ENCODE results near the gene CRYAA.
A peak's percentile ranks its signal among the peaks of the same experiment; 100 is the strongest.

The CRYAA gene

DNA sequence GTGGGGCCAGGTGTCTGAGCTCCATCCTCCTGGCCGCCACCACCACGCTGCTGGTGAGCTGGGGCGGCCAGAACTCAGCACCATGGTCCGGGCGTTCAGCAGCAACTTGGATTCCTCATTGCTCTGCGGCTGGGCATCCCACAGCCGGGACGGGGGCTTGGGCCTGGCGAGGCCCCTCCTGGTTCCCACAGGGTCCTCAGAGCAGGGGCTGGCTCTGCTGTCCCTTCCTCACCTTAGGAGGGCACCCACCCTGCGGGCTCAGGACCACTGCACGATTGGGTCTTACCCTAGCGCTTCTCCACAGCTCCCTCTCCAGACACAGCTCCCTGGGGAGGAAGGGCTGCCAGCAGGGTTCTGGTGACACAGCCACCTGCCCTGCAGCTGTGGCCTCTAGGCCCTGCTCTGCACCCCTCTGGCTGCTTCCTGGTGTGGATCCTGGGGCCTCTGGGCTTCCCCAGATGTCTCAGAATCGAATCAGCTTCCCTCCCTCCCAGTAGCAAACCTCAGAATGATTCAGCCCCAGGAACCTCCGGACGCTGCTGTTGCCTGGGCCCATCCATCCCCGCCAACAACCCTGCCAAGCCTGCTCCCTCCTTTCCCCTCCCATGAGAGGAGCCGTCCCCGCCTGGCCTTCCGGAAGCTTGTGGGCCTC lies 25.0 kb downstream of the CRYAA start:
- Histone ChIP-seq H3K9me3 (replicated peaks; ENCODE audit: low read length) (no peaks in the 10 kb centered on the region), H3K36me3 (ENCODE audit: insufficient read depth, low read length) (no peaks in the 10 kb centered on the region), H3K4me1 (ENCODE audit: control insufficient read depth, insufficient read depth, low read length) (peaks cover 40% of the 10 kb centered on the region), H3K9ac (ENCODE audit: low read depth, low read length) (peak overlapping the region; percentile 3), H3K4me2 (ENCODE audit: low read length) (peak overlapping the region; percentile 44), H3K4me3 (ENCODE audit: low read length) (no peak overlapping the region), H3K27me3 (ENCODE audit: control insufficient read depth, insufficient read depth, low read length) (peaks cover 32% of the 10 kb centered on the region)

DNA sequence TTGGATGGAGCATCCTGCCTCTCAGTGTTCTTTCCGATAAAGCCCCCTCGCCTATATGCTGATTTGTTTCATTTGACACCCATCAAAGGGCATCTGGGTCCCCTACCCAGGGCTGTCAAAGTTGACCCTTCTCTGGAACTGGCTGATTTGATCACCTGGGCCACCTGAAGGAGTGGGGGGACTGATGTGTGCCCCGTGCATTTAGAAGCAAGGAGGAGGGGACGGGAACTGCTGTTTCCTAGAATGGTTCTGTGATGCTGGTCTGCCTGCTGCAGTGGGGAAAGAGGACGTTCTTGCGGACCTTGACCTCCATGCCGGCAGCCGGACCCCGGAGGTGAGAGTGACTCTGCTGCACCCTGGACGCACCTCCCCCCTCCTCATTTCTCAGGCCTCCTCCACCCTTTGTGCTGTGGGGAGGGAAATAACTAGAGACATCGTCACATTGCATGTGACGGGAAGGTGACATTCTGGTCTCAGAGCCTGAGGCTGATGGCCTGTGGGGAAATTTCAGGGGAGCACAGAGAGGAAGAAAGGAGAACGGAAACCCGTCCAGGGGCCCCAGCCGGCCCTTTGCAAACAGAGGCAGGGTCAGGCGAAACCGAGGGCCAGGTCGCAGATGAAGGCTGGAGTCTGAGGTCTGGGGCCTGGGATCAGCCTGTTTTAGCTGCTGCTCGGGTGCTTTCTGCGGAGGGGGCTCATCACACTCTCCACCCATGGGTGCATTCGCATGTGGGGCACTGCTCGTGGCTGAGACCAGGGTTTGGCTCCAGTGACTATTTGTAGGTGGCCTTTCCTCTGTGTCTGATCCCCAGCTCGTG lies 25.7 kb downstream of the CRYAA start:
- peaks cover 32% of the 10 kb centered on the region for H3K27me3 ChIP-seq (ENCODE audit: control insufficient read depth, insufficient read depth, low read length)
- H3K36me3 ChIP-seq (ENCODE audit: insufficient read depth, low read length): no peaks in the 10 kb centered on the region
- H3K4me1 ChIP-seq (ENCODE audit: control insufficient read depth, insufficient read depth, low read length): peaks cover 40% of the 10 kb centered on the region
- no peaks in the 10 kb centered on the region for H3K9me3 ChIP-seq (replicated peaks; ENCODE audit: low read length)
- H3K4me3 ChIP-seq (ENCODE audit: low read length): peak overlapping the region; percentile 16
- H3K9ac ChIP-seq (ENCODE audit: low read depth, low read length): peak overlapping the region; percentile 3
- H3K4me2 ChIP-seq (ENCODE audit: low read length): peak overlapping the region; percentile 54

DNA sequence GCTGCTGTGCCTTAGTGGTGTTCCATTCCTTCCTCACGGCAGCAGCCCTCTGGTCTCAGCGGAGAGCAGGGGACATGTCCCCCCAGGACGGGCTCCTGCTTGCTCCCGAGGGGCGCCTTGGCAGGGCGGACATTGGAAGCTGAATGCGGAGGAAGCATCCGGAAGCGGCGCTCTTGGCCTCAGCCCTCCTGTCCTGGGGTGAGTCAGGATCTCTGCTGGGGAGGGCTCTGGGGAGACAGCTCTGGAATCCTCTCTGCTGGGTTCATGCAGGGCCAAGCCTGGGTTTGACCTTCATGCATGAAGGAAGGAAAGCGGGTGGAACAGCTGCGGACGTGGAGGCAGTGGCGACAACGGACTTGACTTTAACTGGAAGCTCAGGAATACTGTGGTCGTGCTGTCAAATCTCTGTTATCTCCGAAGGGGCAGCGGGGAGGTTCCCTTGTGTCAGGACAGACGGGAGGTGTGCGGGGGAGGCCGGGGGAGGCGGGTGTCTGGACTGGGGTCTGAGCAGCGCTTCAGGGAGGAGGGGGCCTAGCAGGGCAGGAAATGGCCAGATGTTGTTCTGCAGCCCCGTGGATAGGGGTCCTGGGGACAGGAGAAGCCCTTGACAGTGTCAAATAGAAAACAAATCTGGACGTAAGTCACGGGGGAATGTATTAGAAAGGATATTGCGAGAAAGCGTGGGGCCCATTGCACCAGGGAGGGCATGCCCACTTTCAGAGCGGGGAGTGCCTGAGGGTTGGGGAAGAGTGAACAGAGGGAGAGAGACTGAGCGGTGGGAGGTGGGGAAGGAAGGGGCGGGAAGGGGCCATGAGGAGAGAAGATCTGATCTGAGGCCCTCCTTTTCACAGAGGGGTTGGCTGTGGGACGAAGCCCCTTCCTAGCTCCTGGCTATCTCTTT lies 26.6 kb downstream of the CRYAA start:
- peak overlapping the region; percentile 54 for H3K4me2 ChIP-seq (ENCODE audit: low read length)
- H3K9me3 ChIP-seq (replicated peaks; ENCODE audit: low read length): no peaks in the 10 kb centered on the region
- peaks cover 24% of the 10 kb centered on the region for H3K27me3 ChIP-seq (ENCODE audit: control insufficient read depth, insufficient read depth, low read length)
- peaks cover 40% of the 10 kb centered on the region for H3K4me1 ChIP-seq (ENCODE audit: control insufficient read depth, insufficient read depth, low read length)
- H3K4me3 ChIP-seq (ENCODE audit: low read length): peak overlapping the region; percentile 16
- H3K9ac ChIP-seq (ENCODE audit: low read depth, low read length): peak overlapping the region; percentile 3
- no peaks in the 10 kb centered on the region for H3K36me3 ChIP-seq (ENCODE audit: insufficient read depth, low read length)

DNA sequence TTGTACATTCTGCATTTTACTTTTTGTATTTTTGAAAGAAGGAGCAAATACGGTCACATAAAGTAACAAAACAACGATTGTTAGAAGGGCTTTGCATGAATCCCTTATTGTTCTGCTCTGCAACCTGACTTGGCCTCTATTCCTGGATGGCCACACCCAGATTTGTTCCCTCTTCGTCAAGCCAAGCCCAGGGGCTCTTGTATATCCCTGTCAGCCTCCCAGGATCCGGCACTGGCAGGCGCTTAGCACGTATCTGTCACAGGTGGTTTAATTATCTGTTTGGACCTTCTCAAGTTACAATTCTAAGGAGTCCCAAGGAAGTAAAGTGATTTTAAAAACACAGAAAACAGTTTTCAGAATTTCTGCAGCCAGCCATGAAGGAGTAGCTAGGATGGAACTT lies 28.0 kb downstream of the CRYAA start:
- H3K9me3 ChIP-seq (replicated peaks; ENCODE audit: low read length): peaks cover 10% of the 10 kb centered on the region
- H3K27me3 ChIP-seq (ENCODE audit: control insufficient read depth, insufficient read depth, low read length): peaks cover 10% of the 10 kb centered on the region
- no peak overlapping the region for H3K4me3 ChIP-seq (ENCODE audit: low read length)
- no peaks in the 10 kb centered on the region for H3K36me3 ChIP-seq (ENCODE audit: insufficient read depth, low read length)
- peaks cover 40% of the 10 kb centered on the region for H3K4me1 ChIP-seq (ENCODE audit: control insufficient read depth, insufficient read depth, low read length)
- H3K9ac ChIP-seq (ENCODE audit: low read depth, low read length): no peak overlapping the region
- peak overlapping the region; percentile 5 for H3K4me2 ChIP-seq (ENCODE audit: low read length)

DNA sequence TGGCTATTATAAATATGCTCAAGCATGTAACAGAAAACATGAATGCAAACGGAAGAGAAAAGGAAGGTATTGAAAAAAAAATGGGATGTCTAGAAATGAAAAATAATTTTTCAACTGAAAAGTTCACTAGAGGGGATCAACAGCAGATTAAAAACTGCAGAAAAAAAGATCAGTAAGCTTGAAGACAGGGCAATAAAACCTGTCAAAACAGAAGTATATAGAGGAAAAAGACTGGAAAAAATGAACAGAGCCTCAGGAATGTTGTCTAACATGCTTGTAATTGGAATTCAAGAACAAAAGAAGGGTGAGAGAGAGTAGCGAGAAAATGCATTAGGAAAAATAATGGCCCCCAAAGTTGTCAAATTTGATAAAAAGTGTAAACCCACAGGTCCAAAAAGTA lies 29.6 kb downstream of the CRYAA start:
- peaks cover 39% of the 10 kb centered on the region for H3K4me1 ChIP-seq (ENCODE audit: control insufficient read depth, insufficient read depth, low read length)
- H3K9me3 ChIP-seq (replicated peaks; ENCODE audit: low read length): peaks cover 12% of the 10 kb centered on the region
- no peaks in the 10 kb centered on the region for H3K36me3 ChIP-seq (ENCODE audit: insufficient read depth, low read length)
- H3K9ac ChIP-seq (ENCODE audit: low read depth, low read length): no peak overlapping the region
- no peak overlapping the region for H3K4me2 ChIP-seq (ENCODE audit: low read length)
- H3K4me3 ChIP-seq (ENCODE audit: low read length): no peak overlapping the region
- peaks cover 6% of the 10 kb centered on the region for H3K27me3 ChIP-seq (ENCODE audit: control insufficient read depth, insufficient read depth, low read length)

DNA sequence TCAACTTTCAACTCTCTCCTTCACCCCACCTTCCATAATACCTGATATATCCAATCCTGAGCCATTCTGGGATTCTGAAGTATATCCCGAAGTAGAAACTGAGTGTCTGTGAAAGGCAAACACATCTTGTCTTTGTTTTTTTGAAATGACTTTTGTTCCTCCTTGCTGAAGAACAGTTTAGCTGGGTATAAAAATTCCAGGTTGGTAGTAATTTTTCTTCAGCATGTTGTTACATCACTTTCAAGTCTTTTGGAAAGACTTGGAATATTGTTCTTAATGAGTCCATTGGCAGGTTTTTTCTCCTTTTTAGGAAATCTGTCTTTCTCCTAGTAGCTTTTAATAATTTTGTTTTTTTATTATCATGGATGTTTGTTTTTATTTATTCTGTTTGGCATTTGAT lies 32.7 kb downstream of the CRYAA start:
- Histone ChIP-seq H3K9me3 (replicated peaks; ENCODE audit: low read length) (peaks cover 12% of the 10 kb centered on the region), H3K4me1 (ENCODE audit: control insufficient read depth, insufficient read depth, low read length) (peaks cover 9% of the 10 kb centered on the region), H3K9ac (ENCODE audit: low read depth, low read length) (no peak overlapping the region), H3K27me3 (ENCODE audit: control insufficient read depth, insufficient read depth, low read length) (peaks cover 14% of the 10 kb centered on the region), H3K4me2 (ENCODE audit: low read length) (no peak overlapping the region), H3K36me3 (ENCODE audit: insufficient read depth, low read length) (no peaks in the 10 kb centered on the region), H3K4me3 (ENCODE audit: low read length) (no peak overlapping the region)

DNA sequence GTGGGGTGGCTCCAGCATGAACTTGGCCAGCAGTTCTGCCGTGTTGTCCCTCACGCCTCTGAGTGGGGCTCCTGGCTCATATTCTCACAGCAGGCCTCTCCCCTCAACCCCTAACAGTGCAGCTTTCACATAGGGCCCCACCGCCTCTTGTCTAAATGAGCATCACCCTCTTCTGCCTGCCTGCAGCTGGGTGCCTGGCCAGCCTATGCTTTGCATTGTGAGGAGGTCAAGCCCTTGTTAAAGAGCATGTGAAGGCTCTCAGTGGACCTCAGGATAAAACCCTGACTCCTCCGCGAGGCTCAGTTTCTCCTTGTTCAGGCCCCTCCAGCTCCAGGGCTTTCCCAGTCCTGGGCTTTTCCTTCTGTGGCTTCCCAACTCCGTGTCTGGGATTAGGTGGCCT lies 34.8 kb downstream of the CRYAA start:
- H3K36me3 ChIP-seq (ENCODE audit: insufficient read depth, low read length): no peaks in the 10 kb centered on the region
- H3K9me3 ChIP-seq (replicated peaks; ENCODE audit: low read length): peaks cover 12% of the 10 kb centered on the region
- no peak overlapping the region for H3K9ac ChIP-seq (ENCODE audit: low read depth, low read length)
- peaks cover 24% of the 10 kb centered on the region for H3K27me3 ChIP-seq (ENCODE audit: control insufficient read depth, insufficient read depth, low read length)
- no peak overlapping the region for H3K4me2 ChIP-seq (ENCODE audit: low read length)
- no peak overlapping the region for H3K4me3 ChIP-seq (ENCODE audit: low read length)
- no peaks in the 10 kb centered on the region for H3K4me1 ChIP-seq (ENCODE audit: control insufficient read depth, insufficient read depth, low read length)

DNA sequence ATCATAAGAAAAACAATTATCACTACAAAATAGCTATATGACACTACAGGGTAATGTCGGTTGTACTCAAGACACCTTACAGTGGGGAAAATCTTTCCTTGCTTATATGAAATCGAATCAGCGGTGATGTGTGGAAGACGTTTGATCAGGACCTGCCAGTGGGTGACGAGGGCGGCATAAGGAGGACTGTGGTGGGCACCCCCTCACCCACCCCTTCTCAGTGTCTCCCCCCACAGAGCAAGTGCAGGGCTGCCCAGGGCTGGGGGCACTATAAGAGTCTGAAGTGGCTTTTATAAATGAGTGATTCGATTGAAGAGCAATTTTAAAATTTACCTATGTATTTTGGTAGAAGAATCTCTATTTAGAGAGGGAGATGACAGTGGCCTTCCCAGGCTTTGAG lies 35.8 kb downstream of the CRYAA start:
- Histone ChIP-seq H3K9me3 (replicated peaks; ENCODE audit: low read length) (peaks cover 12% of the 10 kb centered on the region), H3K4me3 (ENCODE audit: low read length) (no peak overlapping the region), H3K27me3 (ENCODE audit: control insufficient read depth, insufficient read depth, low read length) (peaks cover 23% of the 10 kb centered on the region), H3K9ac (ENCODE audit: low read depth, low read length) (no peak overlapping the region), H3K4me1 (ENCODE audit: control insufficient read depth, insufficient read depth, low read length) (no peaks in the 10 kb centered on the region), H3K36me3 (ENCODE audit: insufficient read depth, low read length) (no peaks in the 10 kb centered on the region), H3K4me2 (ENCODE audit: low read length) (no peak overlapping the region)

DNA sequence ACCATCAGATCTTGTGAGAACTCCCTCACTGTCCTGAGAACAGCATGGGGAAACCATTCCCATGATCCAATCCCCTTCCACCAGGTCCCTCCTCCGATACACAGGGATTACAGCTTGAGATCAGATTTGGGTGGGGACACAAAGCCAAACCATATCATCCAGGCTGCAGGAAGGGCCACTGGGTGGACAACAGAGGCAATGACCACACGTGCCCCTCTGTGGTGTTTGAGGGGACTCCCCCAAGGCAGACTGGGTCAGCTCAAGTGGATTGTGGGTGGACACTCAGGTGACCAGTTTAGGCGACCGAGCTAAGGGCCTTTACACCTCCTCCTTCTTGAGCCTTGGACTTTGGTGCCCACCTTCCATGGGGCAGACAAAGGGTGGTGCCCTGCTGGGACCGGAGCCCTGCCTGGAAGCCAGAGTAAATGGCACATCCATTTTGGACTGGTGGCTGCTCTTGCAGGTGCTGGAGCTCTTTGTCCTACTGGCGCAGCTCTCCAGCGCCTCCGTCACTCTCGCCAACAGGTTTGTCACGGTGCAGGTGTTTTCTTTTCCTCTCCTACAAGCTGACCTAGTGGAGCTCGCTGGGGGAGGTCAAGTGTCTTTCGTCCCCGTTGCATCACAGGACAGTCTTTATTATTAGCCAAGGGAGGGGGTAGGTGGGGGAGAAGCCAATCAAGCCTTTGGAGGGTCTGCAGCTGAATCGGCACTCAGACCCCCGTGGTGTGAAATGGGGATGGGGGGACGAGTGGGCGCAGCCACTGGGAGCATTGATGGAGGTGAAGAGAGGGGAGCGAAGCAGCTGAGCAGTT lies 37.6 kb downstream of the CRYAA start:
- no peaks in the 10 kb centered on the region for H3K36me3 ChIP-seq (ENCODE audit: insufficient read depth, low read length)
- H3K4me3 ChIP-seq (ENCODE audit: low read length): no peak overlapping the region
- H3K4me1 ChIP-seq (ENCODE audit: control insufficient read depth, insufficient read depth, low read length): no peaks in the 10 kb centered on the region

DNA sequence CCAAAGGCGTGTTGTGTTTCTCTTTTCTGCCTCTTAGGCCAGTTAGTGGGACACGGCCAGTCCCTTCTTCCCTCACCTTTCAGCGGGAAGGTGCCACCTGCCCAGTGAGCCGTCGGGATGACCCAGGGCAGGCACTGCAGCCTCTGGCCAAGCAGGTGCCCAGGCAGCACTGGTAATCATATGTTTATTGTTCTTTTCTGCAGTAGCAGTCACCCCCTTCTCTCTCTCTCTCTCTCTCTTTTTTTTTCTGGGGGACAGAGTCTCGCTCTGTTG lies 38.2 kb downstream of the CRYAA start:
- Histone ChIP-seq H3K27me3 (ENCODE audit: control insufficient read depth, insufficient read depth, low read length) (peaks cover 32% of the 10 kb centered on the region), H3K4me2 (ENCODE audit: low read length) (no peak overlapping the region), H3K4me1 (ENCODE audit: control insufficient read depth, insufficient read depth, low read length) (no peaks in the 10 kb centered on the region), H3K9ac (ENCODE audit: low read depth, low read length) (no peak overlapping the region), H3K36me3 (ENCODE audit: insufficient read depth, low read length) (no peaks in the 10 kb centered on the region), H3K4me3 (ENCODE audit: low read length) (no peak overlapping the region), H3K9me3 (replicated peaks; ENCODE audit: low read length) (peaks cover under 1% of the 10 kb centered on the region)

More for the DNA sequence above, 37.6 kb downstream of the CRYAA start:
- Histone ChIP-seq H3K4me2 (ENCODE audit: low read length) (no peak overlapping the region), H3K9ac (ENCODE audit: low read depth, low read length) (no peak overlapping the region), H3K9me3 (replicated peaks; ENCODE audit: low read length) (peaks cover 6% of the 10 kb centered on the region), H3K27me3 (ENCODE audit: control insufficient read depth, insufficient read depth, low read length) (peaks cover 32% of the 10 kb centered on the region)

DNA sequence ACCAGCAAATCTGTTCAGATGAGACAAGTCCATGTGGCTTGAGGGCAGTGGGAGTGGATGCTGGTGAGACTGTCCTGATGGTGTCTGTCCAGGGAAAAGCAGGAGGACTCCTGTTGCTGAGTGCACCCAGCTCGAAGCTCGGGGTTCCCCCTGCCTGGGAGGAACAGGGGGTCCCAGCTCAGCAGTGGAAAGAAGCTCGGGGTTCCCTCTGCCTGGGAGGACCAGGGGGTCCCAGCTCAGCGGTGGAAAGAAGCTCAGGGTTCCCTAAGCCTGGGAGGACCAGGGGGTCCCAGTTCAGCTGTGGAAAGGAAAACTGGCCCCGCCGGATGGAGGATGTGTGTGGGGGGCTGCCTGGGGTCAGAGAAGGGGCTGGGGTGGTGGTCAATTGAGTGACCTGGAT lies 39.1 kb downstream of the CRYAA start:
- Histone ChIP-seq H3K27me3 (ENCODE audit: control insufficient read depth, insufficient read depth, low read length) (peaks cover 32% of the 10 kb centered on the region), H3K9ac (ENCODE audit: low read depth, low read length) (no peak overlapping the region), H3K4me3 (ENCODE audit: low read length) (no peak overlapping the region), H3K36me3 (ENCODE audit: insufficient read depth, low read length) (no peaks in the 10 kb centered on the region), H3K4me2 (ENCODE audit: low read length) (no peak overlapping the region), H3K4me1 (ENCODE audit: control insufficient read depth, insufficient read depth, low read length) (no peaks in the 10 kb centered on the region), H3K9me3 (replicated peaks; ENCODE audit: low read length) (no peaks in the 10 kb centered on the region)
